Measurements from ENCODE around the gene FBXO24.
A peak's percentile ranks its signal among the peaks of the same experiment; 100 is the strongest.
"Not testable (repeated sequence)": the region's sequence is repeated elsewhere in the genome, so short reads cannot be mapped to it uniquely, and the experiment has no call there.

The FBXO24 gene

DNA sequence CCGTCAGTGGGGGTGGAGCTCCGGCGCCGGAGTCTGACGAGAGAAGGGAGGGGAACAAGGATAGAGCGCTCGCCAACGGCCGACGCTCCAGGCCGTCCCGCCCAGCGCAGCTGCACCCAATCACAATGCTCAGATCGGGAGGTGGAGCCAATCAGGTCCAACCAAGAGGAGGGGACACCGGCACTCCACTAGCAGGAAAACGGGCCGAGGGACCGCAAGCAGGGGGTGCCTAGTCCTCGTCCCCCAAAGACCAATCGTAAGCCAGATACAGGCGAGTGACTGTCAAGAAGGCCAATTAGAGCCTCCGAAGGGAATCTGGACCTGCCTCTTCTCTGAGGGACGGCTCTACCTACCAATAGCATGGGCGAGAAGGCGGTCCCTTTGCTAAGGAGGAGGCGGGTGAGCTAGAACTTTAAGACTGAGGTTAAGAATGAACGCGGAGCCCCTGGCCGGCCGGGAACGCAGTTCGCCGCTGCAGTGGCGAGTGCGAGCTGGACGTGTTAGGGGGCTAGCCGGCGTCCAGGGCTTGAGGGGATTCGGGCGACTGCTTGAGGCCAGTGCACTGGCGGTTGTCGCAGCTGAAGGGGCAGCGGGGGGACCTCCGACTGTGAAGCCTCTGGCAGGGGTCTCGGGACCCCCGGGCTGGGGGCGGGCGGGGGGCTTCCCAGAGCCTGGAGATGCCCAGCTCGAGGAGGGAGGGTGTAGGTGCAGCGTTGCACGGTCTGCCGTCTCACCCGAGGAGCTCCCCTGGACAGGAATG lies at the start of gene FBXO24:
Gene FBXO24, plus strand, starts transcription at position 63 of the 760 bp plus-strand sequence. Its CDS starts 298 bp downstream, at position 361.
- Mint-ChIP-seq H3K27ac (peak within 1 kb of the TSS; percentile 90), H3K4me1 (ENCODE audit: low read depth) (peaks cover 41% of the 10 kb centered on the region), H3K27me3 (peaks cover 3% of the 10 kb centered on the region), H3K9me3 (ENCODE audit: low read depth) (no peaks in the 10 kb centered on the region), H3K4me3 (peak within 1 kb of the TSS; percentile 98), H3K36me3 (no peaks in the 10 kb centered on the region)

- not testable (repeated sequence) for H3K27me3 Mint-ChIP-seq; H3K9me3 Mint-ChIP-seq (ENCODE audit: low read depth); H3K4me3 Mint-ChIP-seq; H3K36me3 Mint-ChIP-seq
- Mint-ChIP-seq H3K27ac (peak overlapping the region; percentile 46), H3K4me1 (ENCODE audit: low read depth) (peaks cover 28% of the 10 kb centered on the region)
Measured at GRCh38 chr7:100536695-100537094, 49.4 kb upstream of the FBXO24 start.

- Mint-ChIP-seq H3K27ac (peak overlapping the region; percentile 93), H3K4me1 (ENCODE audit: low read depth) (peaks cover 43% of the 10 kb centered on the region), H3K27me3 (no peaks in the 10 kb centered on the region), H3K9me3 (ENCODE audit: low read depth) (no peaks in the 10 kb centered on the region), H3K4me3 (peak overlapping the region; percentile 99), H3K36me3 (no peaks in the 10 kb centered on the region)
Measured at GRCh38 chr7:100538348-100538653, 47.8 kb upstream of the FBXO24 start.

GRCh38 chr7:100538654-100539435 lies 47.3 kb upstream of the FBXO24 start, which contains the start of gene AGFG2:
Gene AGFG2 (plus strand): TSS chr7:100539203. CDS start chr7:100539347, 144 bp downstream.
- peak within 1 kb of the TSS; percentile 99 for H3K4me3 Mint-ChIP-seq
- H3K27me3 Mint-ChIP-seq = no peaks in the 10 kb centered on the region
- peak within 1 kb of the TSS; percentile 93 for H3K27ac Mint-ChIP-seq
- H3K4me1 Mint-ChIP-seq (ENCODE audit: low read depth) = peaks cover 48% of the 10 kb centered on the region
- H3K9me3 Mint-ChIP-seq (ENCODE audit: low read depth) = no peaks in the 10 kb centered on the region
- H3K36me3 Mint-ChIP-seq = no peaks in the 10 kb centered on the region

GRCh38 chr7:100539436-100540006 lies 46.6 kb upstream of the FBXO24 start:
- no peaks in the 10 kb centered on the region for H3K27me3 Mint-ChIP-seq
- H3K36me3 Mint-ChIP-seq = no peaks in the 10 kb centered on the region
- H3K4me3 Mint-ChIP-seq = peak overlapping the region; percentile 99
- peaks cover 55% of the 10 kb centered on the region for H3K4me1 Mint-ChIP-seq (ENCODE audit: low read depth)
- H3K9me3 Mint-ChIP-seq (ENCODE audit: low read depth) = no peaks in the 10 kb centered on the region
- peak overlapping the region; percentile 93 for H3K27ac Mint-ChIP-seq

GRCh38 chr7:100540073-100540723 lies 45.9 kb upstream of the FBXO24 start:
- Mint-ChIP-seq H3K9me3 (ENCODE audit: low read depth) (no peaks in the 10 kb centered on the region), H3K4me1 (ENCODE audit: low read depth) (peaks cover 62% of the 10 kb centered on the region), H3K27ac (peak overlapping the region; percentile 77), H3K36me3 (no peaks in the 10 kb centered on the region), H3K4me3 (peak overlapping the region; percentile 94), H3K27me3 (no peaks in the 10 kb centered on the region)

DNA sequence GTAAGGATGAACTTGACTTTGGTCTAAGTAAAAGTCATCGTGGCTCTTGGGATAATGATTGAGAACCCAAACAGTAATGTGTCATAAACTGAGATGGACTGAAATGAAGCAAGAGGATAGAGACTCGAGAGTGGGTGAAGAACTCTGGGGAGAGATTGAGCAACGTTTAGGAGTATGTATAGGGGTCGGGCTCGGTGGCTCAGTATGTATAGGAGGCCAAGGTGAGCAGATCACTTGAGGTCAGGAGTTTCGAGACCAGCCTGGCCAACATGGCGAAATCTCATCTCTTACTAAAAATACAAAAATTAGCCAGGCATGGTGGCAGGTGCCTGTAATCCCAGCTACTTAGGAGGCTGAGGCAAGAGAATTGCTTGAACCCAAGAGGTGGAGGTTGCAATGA lies 44.8 kb upstream of the FBXO24 start:
- H3K27ac Mint-ChIP-seq = peak overlapping the region; percentile 59
- not testable (repeated sequence) for H3K27me3 Mint-ChIP-seq; H3K9me3 Mint-ChIP-seq (ENCODE audit: low read depth); H3K36me3 Mint-ChIP-seq
- H3K4me1 Mint-ChIP-seq (ENCODE audit: low read depth) = peaks cover 73% of the 10 kb centered on the region
- H3K4me3 Mint-ChIP-seq = peak overlapping the region; percentile 71

- Mint-ChIP-seq H3K4me3 (peak overlapping the region; percentile 85), H3K36me3 (no peaks in the 10 kb centered on the region)
Measured at GRCh38 chr7:100543586-100543985, 42.5 kb upstream of the FBXO24 start.

DNA sequence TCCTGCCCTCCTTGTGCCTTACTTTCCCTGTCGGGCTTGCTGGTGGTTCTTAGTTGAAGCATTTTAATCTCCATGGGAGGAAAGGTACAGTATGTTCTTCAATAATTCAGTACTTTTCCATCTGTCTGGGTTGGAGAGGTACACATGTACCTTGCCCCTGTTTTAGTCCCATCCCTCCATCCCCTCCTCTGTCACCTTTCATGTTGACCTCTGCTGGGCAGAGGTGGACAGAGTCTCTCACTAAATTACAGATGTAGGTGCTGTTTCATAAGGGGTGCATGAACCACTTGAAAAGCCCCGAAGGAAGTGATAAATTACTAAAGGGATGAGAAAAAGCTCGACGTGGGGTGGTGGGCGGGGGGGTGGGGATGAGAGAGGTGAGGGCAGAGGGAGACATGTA lies 41.7 kb upstream of the FBXO24 start:
- Mint-ChIP-seq H3K9me3 (ENCODE audit: low read depth) (no peaks in the 10 kb centered on the region), H3K27me3 (no peaks in the 10 kb centered on the region), H3K36me3 (no peaks in the 10 kb centered on the region), H3K4me1 (ENCODE audit: low read depth) (peaks cover 91% of the 10 kb centered on the region), H3K27ac (peak overlapping the region; percentile 99), H3K4me3 (peak overlapping the region; percentile 85)

More at GRCh38 chr7:100543586-100543985, 42.5 kb upstream of the FBXO24 start:
- peak overlapping the region; percentile 99 for H3K27ac Mint-ChIP-seq
- no peaks in the 10 kb centered on the region for H3K9me3 Mint-ChIP-seq (ENCODE audit: low read depth)
- H3K4me1 Mint-ChIP-seq (ENCODE audit: low read depth) = peaks cover 88% of the 10 kb centered on the region
- H3K27me3 Mint-ChIP-seq = no peaks in the 10 kb centered on the region

DNA sequence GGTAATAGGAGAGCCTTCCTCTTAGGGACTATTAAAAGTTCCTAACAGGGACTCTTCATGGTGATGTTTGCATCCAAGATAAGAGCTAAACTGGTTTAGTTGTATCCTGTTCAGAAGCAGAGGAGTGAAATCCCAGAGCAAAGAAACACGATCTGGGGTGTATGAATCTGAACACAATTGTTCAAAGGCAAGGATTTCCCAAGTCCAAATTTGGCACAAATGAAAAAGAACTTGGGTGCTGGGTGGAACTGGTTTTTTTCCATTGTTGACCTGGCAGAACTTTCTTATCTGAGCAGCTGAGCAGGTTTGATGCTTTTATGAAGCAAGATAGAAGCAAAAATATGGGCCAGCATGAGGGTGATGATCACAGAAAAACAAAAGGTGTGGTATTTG lies 41.2 kb upstream of the FBXO24 start:
- Mint-ChIP-seq H3K4me1 (ENCODE audit: low read depth) (peaks cover 92% of the 10 kb centered on the region), H3K27me3 (no peaks in the 10 kb centered on the region), H3K36me3 (no peaks in the 10 kb centered on the region), H3K9me3 (ENCODE audit: low read depth) (no peaks in the 10 kb centered on the region), H3K27ac (peak overlapping the region; percentile 99), H3K4me3 (peak overlapping the region; percentile 85)

DNA sequence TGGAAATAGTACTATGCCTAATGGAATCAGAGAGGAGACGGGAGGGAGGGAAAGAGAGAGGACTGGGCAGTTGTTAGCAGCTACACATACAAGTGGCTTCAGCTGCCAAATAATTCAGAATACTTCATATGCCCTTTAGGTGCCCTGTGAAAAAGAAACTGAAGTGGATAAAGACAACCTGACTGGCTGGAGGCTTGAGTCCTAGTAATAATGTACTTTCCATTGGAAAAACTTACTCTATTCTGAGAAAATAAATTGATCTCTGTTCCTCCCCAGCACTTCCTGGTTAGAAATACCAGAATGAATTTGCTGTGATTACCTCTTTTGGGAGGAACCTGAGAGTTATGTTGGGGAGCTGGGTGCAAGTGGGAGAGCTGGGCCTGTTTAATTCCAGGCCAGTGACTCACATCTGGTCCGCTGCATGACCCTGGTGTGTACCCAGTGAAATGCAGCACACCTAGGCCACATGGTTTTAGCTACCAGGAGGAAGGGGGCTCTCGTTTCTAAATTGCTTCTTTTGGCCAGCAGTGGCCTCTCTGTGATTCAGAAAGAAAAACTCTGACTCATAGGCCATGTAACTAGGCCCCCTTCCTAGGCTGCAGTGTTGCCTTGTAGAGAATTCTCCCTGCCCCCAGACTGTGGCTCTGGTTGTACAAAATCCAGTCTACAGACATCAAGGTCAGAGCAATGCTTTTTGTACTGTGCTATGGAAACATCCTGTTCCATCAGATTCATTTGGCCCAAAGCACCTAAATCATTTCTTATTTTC lies 40.6 kb upstream of the FBXO24 start:
- H3K36me3 Mint-ChIP-seq = peaks cover 4% of the 10 kb centered on the region
- peak overlapping the region; percentile 99 for H3K27ac Mint-ChIP-seq
- no peaks in the 10 kb centered on the region for H3K9me3 Mint-ChIP-seq (ENCODE audit: low read depth)
- H3K4me3 Mint-ChIP-seq = peak overlapping the region; percentile 85
- peaks cover 90% of the 10 kb centered on the region for H3K4me1 Mint-ChIP-seq (ENCODE audit: low read depth)
- no peaks in the 10 kb centered on the region for H3K27me3 Mint-ChIP-seq

GRCh38 chr7:100546129-100546925 lies 39.8 kb upstream of the FBXO24 start:
- H3K36me3 Mint-ChIP-seq = peaks cover 5% of the 10 kb centered on the region
- H3K27me3 Mint-ChIP-seq = no peaks in the 10 kb centered on the region
- H3K4me1 Mint-ChIP-seq (ENCODE audit: low read depth) = peaks cover 87% of the 10 kb centered on the region

GRCh38 chr7:100546926-100547800 lies 39.0 kb upstream of the FBXO24 start:
- Mint-ChIP-seq H3K27ac (peak overlapping the region; percentile 99), H3K9me3 (ENCODE audit: low read depth) (no peaks in the 10 kb centered on the region), H3K4me3 (peak overlapping the region; percentile 85), H3K4me1 (ENCODE audit: low read depth) (peaks cover 79% of the 10 kb centered on the region), H3K27me3 (no peaks in the 10 kb centered on the region), H3K36me3 (peaks cover 5% of the 10 kb centered on the region)

More at GRCh38 chr7:100546129-100546925, 39.8 kb upstream of the FBXO24 start:
- H3K27ac Mint-ChIP-seq = peak overlapping the region; percentile 99
- no peaks in the 10 kb centered on the region for H3K9me3 Mint-ChIP-seq (ENCODE audit: low read depth)
- peak overlapping the region; percentile 85 for H3K4me3 Mint-ChIP-seq
